Hypothalamus (tissue), 51 donors: ENCODE data around the gene IL9.

ENCODE experiments used
- DNase-seq, 51 donors: peaks; one replicate each; lab custom pipeline; 2025; lab: John Stamatoyannopoulos, UW

Gene IL9

GRCh38 chr5:135895474-135896006 is at the start of gene IL9:
Gene IL9, minus strand, starts transcription at chr5:135895841. Its CDS starts 25 bp downstream, at chr5:135895816.
- no peak for DNase-seq

- DNase-seq, result peak in 17 of 51 donors; percentile 1 to 60 (median 17)
Measured at GRCh38 chr5:135944967-135945560, 49.4 kb upstream of the IL9 start.

- no peak for DNase-seq
Measured at GRCh38 chr5:135944564-135944963, 48.9 kb upstream of the IL9 start.

GRCh38 chr5:135942202-135942771 is 46.6 kb upstream of the IL9 start:
- DNase-seq, result no peak

- DNase-seq, result no peak
Measured at GRCh38 chr5:135941711-135942110, 46.1 kb upstream of the IL9 start.

GRCh38 chr5:135937245-135937911 is 41.7 kb upstream of the IL9 start:
- DNase-seq, result no peak

GRCh38 chr5:135934939-135935338 is 39.3 kb upstream of the IL9 start:
- no peak for DNase-seq

GRCh38 chr5:135930949-135931295 is 35.3 kb upstream of the IL9 start:
- peak in 1 of 51 donors; percentile 8 for DNase-seq

- DNase-seq, result no peak
Measured at GRCh38 chr5:135930029-135930948, 34.6 kb upstream of the IL9 start.

- DNase-seq, result no peak
Measured at GRCh38 chr5:135921388-135921787, 25.7 kb upstream of the IL9 start.

GRCh38 chr5:135920199-135920598 is 24.6 kb upstream of the IL9 start:
- DNase-seq, result no peak

- DNase-seq, result no peak
Measured at GRCh38 chr5:135916638-135917263, 21.1 kb upstream of the IL9 start.

GRCh38 chr5:135915466-135916001 is 19.9 kb upstream of the IL9 start:
- no peak for DNase-seq

- DNase-seq, result no peak
Measured at GRCh38 chr5:135913713-135914626, 18.3 kb upstream of the IL9 start.

GRCh38 chr5:135905144-135905543 is 9.5 kb upstream of the IL9 start:
- no peak for DNase-seq

GRCh38 chr5:135901633-135902032 is 6.0 kb upstream of the IL9 start:
- no peak for DNase-seq

- DNase-seq, result no peak
Measured at GRCh38 chr5:135900276-135900675, 4.6 kb upstream of the IL9 start.

GRCh38 chr5:135898651-135899050 is 3.0 kb upstream of the IL9 start:
- DNase-seq, result no peak

GRCh38 chr5:135894789-135895188 is 852 bp downstream of the IL9 start:
- DNase-seq, result no peak
